Activated CD8-positive, alpha-beta T cell treated with anti-CD3 and anti-CD28 coated beads, Interleukin-2, amount 10 ng/mL, durations not matched to agents 7 days and 5 days (primary cell): ENCODE data around the gene NCBP3. TPM values are rescaled to one million over a fixed set of nuclear protein-coding genes. Genes with fewer than 3 reads are reported as not detected.

ENCODE experiments used
- ATAC-seq: fragments of 150-1000 bp; cut with Tn5 transposase; one replicate; pipeline ENCODE4 v1.10.0; 2021; ENCODE audit warnings: moderate library complexity
- CTCF ChIA-PET: fragments of 350-600 bp; sonication (Branson Sonifier 250); formaldehyde crosslinking; loops from one replicate; lab custom pipeline; 2021; ENCODE audit warnings: antibody characterized with exemption; lab: Charles Lee
- POLR2A ChIA-PET: fragments of 350-600 bp; sonication (Branson Sonifier 250); formaldehyde crosslinking; loops from one replicate; lab custom pipeline; 2021; ENCODE audit warnings: antibody characterized with exemption; lab: Charles Lee
- DNase-seq: peaks from one replicate; pipeline ENCODE4 v3.0.0-alpha.2; 2020
- H3K27ac Mint-ChIP-seq: one replicate; pipeline ENCODE4 v1.8.0; 2021; ENCODE audit warnings: mild to moderate bottlenecking, mixed read lengths
- H3K27me3 Mint-ChIP-seq: one replicate; pipeline ENCODE4 v1.8.0; 2021; ENCODE audit warnings: low read depth, mixed read lengths
- H3K36me3 Mint-ChIP-seq: one replicate; pipeline ENCODE4 v1.8.0; 2021; ENCODE audit warnings: low read depth, mixed read lengths
- H3K4me1 Mint-ChIP-seq: one replicate; pipeline ENCODE4 v1.8.0; 2021; ENCODE audit warnings: low read depth, mixed read lengths
- H3K4me3 Mint-ChIP-seq: one replicate; pipeline ENCODE4 v1.8.0; 2021; ENCODE audit warnings: mild to moderate bottlenecking, mixed read lengths
- H3K9me3 Mint-ChIP-seq: one replicate; pipeline ENCODE4 v1.8.0; 2022; ENCODE audit warnings: mixed read lengths; ENCODE audit not compliant: insufficient read depth
- total RNA-seq, 2 experiments: library from RNA; stranded (reverse); gene quantifications; one replicate each; pipeline ENCODE4 v1.2.3, GENCODE V29; 2021

Gene NCBP3
- total RNA-seq, 2 experiments from 2014 or later, result 39.1 to 42.6 TPM

- CTCF ChIA-PET, result interaction anchor here (1.3 kb wide), 1 partner anchor 27 kb away, joined by 5 read pairs; no protein-coding TSS in a partner anchor
- H3K27ac Mint-ChIP-seq, result no peak overlapping the region
- POLR2A ChIA-PET, result interaction anchor here (1.1 kb wide), 1 partner anchor 44 kb away, joined by 3 read pairs; the partner anchor contains the start of gene NCBP3
These were observed 44.2 kb upstream of the NCBP3 start for GRCh38 chr17:3890082-3890877.

GRCh38 chr17:3889325-3890012, 43.4 kb upstream of the NCBP3 start:
- ATAC-seq (no peak), DNase-seq (no peak)
- CTCF ChIA-PET, result interaction anchor here (1.3 kb wide), 1 partner anchor 26 kb away, joined by 5 read pairs; no protein-coding TSS in a partner anchor
- POLR2A ChIA-PET, result interaction anchor here (1.1 kb wide), 1 partner anchor 43 kb away, joined by 3 read pairs; the partner anchor contains the start of gene NCBP3
- Mint-ChIP-seq H3K27me3 (peaks cover 2% of the 10 kb centered on the region), H3K27ac (no peak overlapping the region), H3K4me1 (peaks cover 45% of the 10 kb centered on the region), H3K36me3 (no peaks in the 10 kb centered on the region), H3K9me3 (no peaks in the 10 kb centered on the region), H3K4me3 (no peak overlapping the region)

More at GRCh38 chr17:3890082-3890877, 44.2 kb upstream of the NCBP3 start:
- peaks cover 2% of the 10 kb centered on the region for H3K27me3 Mint-ChIP-seq
- DNase-seq, result no peak
- H3K4me3 Mint-ChIP-seq, result no peak overlapping the region
- ATAC-seq, result no peak
- peaks cover 47% of the 10 kb centered on the region for H3K4me1 Mint-ChIP-seq
- no peaks in the 10 kb centered on the region for H3K9me3 Mint-ChIP-seq
- H3K36me3 Mint-ChIP-seq, result no peaks in the 10 kb centered on the region

DNA sequence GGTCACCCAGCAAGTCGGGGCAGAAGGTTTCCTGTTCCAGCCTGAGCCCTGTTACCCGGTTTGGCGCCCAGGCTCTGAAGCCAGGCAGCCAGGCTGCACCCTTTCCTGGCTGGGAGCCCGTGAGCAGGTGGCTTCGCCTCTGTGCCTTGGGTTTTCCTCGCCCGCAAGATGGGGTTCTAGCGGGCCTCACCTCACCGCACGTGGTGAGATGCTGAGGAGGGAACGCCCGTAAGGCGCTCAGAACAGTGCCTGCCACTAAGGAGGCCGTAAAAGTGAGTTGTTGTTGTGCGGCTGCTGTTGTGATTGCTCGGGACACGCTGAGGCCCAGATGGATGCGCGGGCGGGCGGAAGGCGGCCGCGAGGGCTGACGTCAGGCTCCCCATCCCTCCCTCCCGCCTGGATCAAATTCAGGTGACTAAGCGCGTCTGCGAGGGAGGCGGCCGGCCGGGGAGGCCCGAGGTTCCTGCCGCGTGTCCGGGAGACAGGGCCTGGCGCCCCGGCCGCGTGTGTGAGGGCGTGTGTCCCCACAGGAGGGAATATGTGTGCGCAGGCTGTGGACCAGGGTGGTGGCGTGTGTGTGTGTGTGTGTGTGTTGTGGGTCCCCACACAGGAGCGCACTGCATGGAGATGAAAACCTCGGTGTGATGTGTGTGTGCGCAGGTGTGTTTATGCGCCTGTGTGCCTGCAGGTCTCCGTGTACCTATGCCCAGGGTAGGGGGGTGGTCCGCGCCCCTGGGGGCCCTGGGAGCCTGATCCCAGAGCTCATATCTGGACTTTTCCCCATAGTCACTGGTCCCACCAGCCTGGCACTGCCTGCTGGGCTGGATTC, 42.5 kb upstream of the NCBP3 start:
- Mint-ChIP-seq H3K36me3 (no peaks in the 10 kb centered on the region), H3K27me3 (peaks cover 2% of the 10 kb centered on the region), H3K4me1 (peaks cover 38% of the 10 kb centered on the region), H3K4me3 (no peak overlapping the region), H3K9me3 (no peaks in the 10 kb centered on the region), H3K27ac (peak overlapping the region; percentile 39)
- CTCF ChIA-PET, result no interaction called here
- DNase-seq (no peak), ATAC-seq (no peak)
- POLR2A ChIA-PET, result no interaction called here

GRCh38 chr17:3887804-3888203, 41.8 kb upstream of the NCBP3 start:
- Mint-ChIP-seq H3K4me3 (no peak overlapping the region), H3K9me3 (no peaks in the 10 kb centered on the region), H3K36me3 (peaks cover 2% of the 10 kb centered on the region), H3K4me1 (peaks cover 39% of the 10 kb centered on the region), H3K27me3 (peaks cover 2% of the 10 kb centered on the region), H3K27ac (peak overlapping the region; percentile 48)
- ATAC-seq, result no peak
- ChIA-PET POLR2A (no interaction called here), CTCF (no interaction called here)
- no peak for DNase-seq

GRCh38 chr17:3887394-3887793, 41.3 kb upstream of the NCBP3 start:
- ATAC-seq, result no peak
- peaks cover 43% of the 10 kb centered on the region for H3K4me1 Mint-ChIP-seq
- ChIA-PET CTCF (no interaction called here), POLR2A (no interaction called here)
- peaks cover 2% of the 10 kb centered on the region for H3K36me3 Mint-ChIP-seq
- peaks cover 2% of the 10 kb centered on the region for H3K27me3 Mint-ChIP-seq
- no peaks in the 10 kb centered on the region for H3K9me3 Mint-ChIP-seq
- peak overlapping the region; percentile 89 for H3K27ac Mint-ChIP-seq
- peak overlapping the region; percentile 53 for H3K4me3 Mint-ChIP-seq
- no peak for DNase-seq

- Mint-ChIP-seq H3K27ac (peak overlapping the region; percentile 89), H3K9me3 (no peaks in the 10 kb centered on the region), H3K36me3 (peaks cover 2% of the 10 kb centered on the region), H3K27me3 (peaks cover 2% of the 10 kb centered on the region), H3K4me3 (peak overlapping the region; percentile 53), H3K4me1 (peaks cover 39% of the 10 kb centered on the region)
- CTCF ChIA-PET, result no interaction called here
- POLR2A ChIA-PET, result no interaction called here
- DNase-seq (peak; percentile 44), ATAC-seq (peak; percentile 56)
These were observed 40.7 kb upstream of the NCBP3 start for GRCh38 chr17:3886776-3887175.

- POLR2A ChIA-PET, result no interaction called here
- no peak overlapping the region for H3K4me3 Mint-ChIP-seq
- CTCF ChIA-PET, result no interaction called here
- no peaks in the 10 kb centered on the region for H3K9me3 Mint-ChIP-seq
- no peaks in the 10 kb centered on the region for H3K27me3 Mint-ChIP-seq
- peaks cover 32% of the 10 kb centered on the region for H3K4me1 Mint-ChIP-seq
- no peak for ATAC-seq
- H3K36me3 Mint-ChIP-seq, result peaks cover 2% of the 10 kb centered on the region
- H3K27ac Mint-ChIP-seq, result peak overlapping the region; percentile 89
- DNase-seq, result no peak
These were observed 39.9 kb upstream of the NCBP3 start for GRCh38 chr17:3885970-3886369.

DNA sequence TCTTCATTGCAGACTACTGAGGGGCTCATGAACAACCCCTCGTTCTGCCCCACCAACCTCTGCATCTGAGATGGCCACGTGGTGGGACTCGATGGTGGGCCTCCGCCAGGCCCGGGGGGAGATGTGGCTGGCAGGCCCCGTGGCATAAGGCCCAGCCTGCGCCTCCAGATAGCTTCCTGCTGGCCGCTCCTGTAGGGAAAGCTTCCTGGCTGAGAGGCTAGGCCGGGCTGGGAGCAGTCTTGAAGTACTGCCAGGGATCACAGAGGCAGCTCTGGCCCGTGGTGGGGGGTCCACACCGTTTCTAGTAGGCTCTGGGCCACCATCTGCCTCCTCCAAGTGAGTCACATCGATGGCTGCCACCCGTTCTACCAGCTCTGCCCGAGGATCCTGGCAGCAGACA, 39.2 kb upstream of the NCBP3 start:
- POLR2A ChIA-PET, result interaction anchor here (1.1 kb wide), 1 partner anchor 9 kb away, joined by 3 read pairs; no protein-coding TSS in a partner anchor
- CTCF ChIA-PET, result no interaction called here
- Mint-ChIP-seq H3K9me3 (no peaks in the 10 kb centered on the region), H3K36me3 (peaks cover 2% of the 10 kb centered on the region), H3K4me1 (peaks cover 31% of the 10 kb centered on the region), H3K27me3 (no peaks in the 10 kb centered on the region), H3K27ac (peak overlapping the region; percentile 37), H3K4me3 (no peak overlapping the region)
- DNase-seq (no peak), ATAC-seq (no peak)

DNA sequence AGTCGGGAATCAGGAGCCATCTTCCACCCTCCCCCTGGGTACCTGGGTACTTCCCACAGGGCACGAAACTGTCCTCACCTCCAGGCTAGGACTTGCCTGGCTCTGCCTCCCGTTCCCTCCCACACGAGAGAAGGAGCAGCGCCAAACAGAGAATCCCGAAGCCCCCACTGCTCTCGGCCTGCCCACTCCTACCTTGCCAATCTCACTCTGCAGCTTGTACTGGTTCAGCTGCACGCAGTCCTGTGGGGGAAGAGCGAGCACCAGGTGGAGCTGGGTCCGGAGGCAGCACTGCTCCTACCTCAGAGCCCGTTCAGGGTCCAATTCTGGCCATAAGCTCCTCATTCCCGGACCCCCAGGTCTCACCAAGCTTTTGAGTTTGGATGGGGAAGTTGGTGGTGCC, 38.1 kb upstream of the NCBP3 start:
- no peak overlapping the region for H3K4me3 Mint-ChIP-seq
- no peak for DNase-seq
- H3K4me1 Mint-ChIP-seq, result peaks cover 29% of the 10 kb centered on the region
- H3K9me3 Mint-ChIP-seq, result no peaks in the 10 kb centered on the region
- ATAC-seq, result no peak
- peaks cover 2% of the 10 kb centered on the region for H3K36me3 Mint-ChIP-seq
- no peaks in the 10 kb centered on the region for H3K27me3 Mint-ChIP-seq
- H3K27ac Mint-ChIP-seq, result no peak overlapping the region
- POLR2A ChIA-PET, result interaction anchor here (0.6 to 1.1 kb wide), 2 partner anchors 9 to 10 kb away, joined by 3 to 4 read pairs; no protein-coding TSS in a partner anchor
- CTCF ChIA-PET, result no interaction called here

DNA sequence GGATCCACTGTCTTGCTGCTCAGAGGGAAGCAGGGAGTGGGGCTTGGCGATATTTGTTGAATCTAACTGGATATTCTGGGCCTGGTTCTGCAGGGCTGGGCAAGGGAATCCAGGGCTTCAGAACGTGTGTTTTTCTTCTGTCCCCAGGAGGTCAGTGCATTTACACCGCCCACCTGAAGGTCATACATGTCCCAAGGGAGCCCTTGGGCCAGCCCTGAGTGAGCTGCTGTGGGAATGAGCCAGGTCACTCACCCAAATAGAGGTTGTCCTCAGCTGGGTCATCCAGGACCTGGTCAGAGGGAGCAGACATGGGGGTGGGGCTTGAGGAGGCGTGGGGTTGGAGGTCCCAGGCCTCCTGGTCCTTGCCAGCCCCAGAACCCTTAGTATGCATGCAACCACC, 36.2 kb upstream of the NCBP3 start:
- ATAC-seq (no peak), DNase-seq (no peak)
- ChIA-PET CTCF (no interaction called here), POLR2A (no interaction called here)
- Mint-ChIP-seq H3K27me3 (no peaks in the 10 kb centered on the region), H3K36me3 (peaks cover 2% of the 10 kb centered on the region), H3K27ac (peak overlapping the region; percentile 30), H3K9me3 (no peaks in the 10 kb centered on the region), H3K4me3 (no peak overlapping the region), H3K4me1 (peaks cover 23% of the 10 kb centered on the region)

DNA sequence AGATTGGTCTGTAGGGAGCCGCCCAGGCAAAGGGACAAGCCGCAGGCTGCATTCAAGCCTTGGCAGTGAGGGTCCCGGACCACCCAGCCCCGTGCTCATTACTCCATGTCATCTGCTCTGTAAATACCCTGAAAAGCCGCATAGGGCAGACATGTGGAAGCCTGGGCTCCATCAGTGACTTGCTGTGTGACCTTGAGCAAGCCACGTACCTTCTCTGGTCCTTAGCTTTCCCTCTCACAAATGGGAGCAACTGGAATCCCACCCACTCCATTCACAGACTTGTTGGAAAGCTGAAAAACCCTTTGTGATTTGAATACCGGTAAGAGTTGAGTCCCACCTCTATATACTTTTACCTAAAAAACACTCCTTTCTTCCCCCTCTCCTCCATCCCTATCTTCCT, 34.9 kb upstream of the NCBP3 start:
- no peaks in the 10 kb centered on the region for H3K9me3 Mint-ChIP-seq
- no peak overlapping the region for H3K27ac Mint-ChIP-seq
- CTCF ChIA-PET, result interaction anchor here (2.3 kb wide), 1 partner anchor 36 kb away, joined by 7 read pairs; no protein-coding TSS in a partner anchor

More for the DNA sequence above, 34.9 kb upstream of the NCBP3 start:
- ATAC-seq (no peak), DNase-seq (no peak)
- H3K27me3 Mint-ChIP-seq, result no peaks in the 10 kb centered on the region
- peaks cover 2% of the 10 kb centered on the region for H3K36me3 Mint-ChIP-seq
- POLR2A ChIA-PET, result no interaction called here
- H3K4me1 Mint-ChIP-seq, result peaks cover 10% of the 10 kb centered on the region
- H3K4me3 Mint-ChIP-seq, result no peak overlapping the region
